IMR-90 (cell line): Measurements from ENCODE around the gene RHOT2. TPM values are rescaled to one million over a fixed set of nuclear protein-coding genes. Genes with fewer than 3 reads are reported as not detected.

Experiments used
- ATAC-seq: fragments of 200-7000 bp; cut with Tn5 transposase; 2 replicates; pipeline ENCODE4 v1.9.1; 2020; ENCODE audit warnings: low read depth, mild to moderate bottlenecking, moderate library complexity
- BruUV-seq: library from RNA; stranded (reverse); fragments of 400-500 nt; replicated peaks from 2 replicates; lab custom pipeline; 2021; lab: Mats Ljungman, UMichigan
- CTCF ChIA-PET: fragments of 300-600 bp; formaldehyde crosslinking; extraction: SDS; loops from one replicate; lab custom pipeline; 2021; ENCODE audit warnings: antibody characterized with exemption; lab: Yijun Ruan, JAX
- POLR2A ChIA-PET: fragments of 300-600 bp; sonication (Branson Sonifier 250); formaldehyde crosslinking; loops from one replicate; lab custom pipeline; 2022; ENCODE audit warnings: antibody characterized with exemption; ENCODE audit not compliant: unreplicated experiment; lab: Charles Lee
- DNase-seq: peaks from one replicate; pipeline ENCODE4 v3.0.0; 2013
- H2AFZ ChIP-seq: replicated peaks from 2 replicates; pipeline ENCODE3; 2013; ENCODE audit warnings: low read length, mild to moderate bottlenecking; ENCODE audit not compliant: poor library complexity
- H2AK5ac ChIP-seq: 2 replicates; pipeline ENCODE4 v1.6.1; 2013; ENCODE audit warnings: low read depth, low read length, inconsistent platforms
- H2AK9ac ChIP-seq: replicated peaks from 2 replicates; pipeline ENCODE3; 2013; ENCODE audit warnings: mild to moderate bottlenecking, low read depth, low read length, moderate library complexity; ENCODE audit not compliant: poor library complexity
- H2BK120ac ChIP-seq: 2 replicates; pipeline ENCODE4 v1.6.1; 2013; ENCODE audit warnings: low read depth, low read length, inconsistent platforms
- H2BK15ac ChIP-seq: 3 replicates; pipeline ENCODE4 v1.6.1; 2013; ENCODE audit warnings: low read depth, low read length, inconsistent platforms
- H2BK20ac ChIP-seq: 2 replicates; pipeline ENCODE4 v1.6.1; 2013; ENCODE audit warnings: low read depth, mild to moderate bottlenecking, inconsistent platforms, low read length, moderate library complexity
- H2BK5ac ChIP-seq: 2 replicates; pipeline ENCODE4 v1.6.1; 2013; ENCODE audit warnings: mild to moderate bottlenecking, low read depth, low read length, inconsistent platforms; ENCODE audit not compliant: poor library complexity, severe bottlenecking
- H3K14ac ChIP-seq: replicated peaks from 2 replicates; pipeline ENCODE4 v1.6.1; 2013; ENCODE audit warnings: low read depth, low read length, inconsistent platforms
- H3K18ac ChIP-seq: 2 replicates; pipeline ENCODE4 v1.6.1; 2013; ENCODE audit warnings: low read depth, low read length, control low read depth
- H3K23ac ChIP-seq: 2 replicates; pipeline ENCODE4 v1.6.1; 2013; ENCODE audit warnings: low read depth, low read length, inconsistent platforms
- H3K27ac ChIP-seq: 2 replicates; pipeline ENCODE4 v1.5.1; 2013; ENCODE audit warnings: mild to moderate bottlenecking, control low read depth, low read length; ENCODE audit not compliant: insufficient read depth
- H3K27me3 ChIP-seq: 2 replicates; pipeline ENCODE4 v1.6.1; 2013; ENCODE audit warnings: low read length; ENCODE audit not compliant: control insufficient read depth, insufficient read depth
- H3K36me3 ChIP-seq: 2 replicates; pipeline ENCODE4 v1.6.1; 2013; ENCODE audit warnings: low read length, mixed read lengths; ENCODE audit not compliant: control insufficient read depth, insufficient read depth
- H3K4ac ChIP-seq: 2 replicates; pipeline ENCODE4 v1.6.1; 2013; ENCODE audit warnings: low read depth, low read length, inconsistent platforms
- H3K4me1 ChIP-seq: 2 replicates; pipeline ENCODE4 v1.6.1; 2013; ENCODE audit warnings: low read length, mixed read lengths; ENCODE audit not compliant: control insufficient read depth, insufficient read depth
- H3K4me2 ChIP-seq: 2 replicates; pipeline ENCODE4 v1.6.1; 2013; ENCODE audit warnings: low read depth, mild to moderate bottlenecking, control low read depth, low read length, moderate library complexity
- H3K4me3 ChIP-seq: 2 replicates; pipeline ENCODE4 v1.5.1; 2013; ENCODE audit warnings: low read depth, mild to moderate bottlenecking, control low read depth, low read length, moderate library complexity; ENCODE audit not compliant: insufficient read depth
- H3K56ac ChIP-seq: 2 replicates; pipeline ENCODE4 v1.6.1; 2013; ENCODE audit warnings: low read length, inconsistent platforms; ENCODE audit not compliant: insufficient read depth; ENCODE audit errors: extremely low read depth
- H3K79me1 ChIP-seq, 2 experiments: 2 replicates each; pipeline ENCODE4 v1.6.1; 2013; ENCODE audit warnings: low read length in 2 of 2, inconsistent platforms in 1 of 2, low read depth in 1 of 2
- H3K9ac ChIP-seq: 2 replicates; pipeline ENCODE4 v1.6.1; 2013; ENCODE audit warnings: low read depth, low read length, control low read depth
- H3K9me1 ChIP-seq: 2 replicates; pipeline ENCODE4 v1.6.1; 2013; ENCODE audit warnings: low read length, inconsistent platforms; ENCODE audit not compliant: insufficient read depth
- H3K9me3 ChIP-seq: 2 replicates; pipeline ENCODE4 v1.6.1; 2013; ENCODE audit warnings: low read length; ENCODE audit not compliant: control insufficient read depth, insufficient read depth
- H4K20me1 ChIP-seq: 2 replicates; pipeline ENCODE4 v1.6.1; 2013; ENCODE audit warnings: low read length, inconsistent platforms; ENCODE audit not compliant: insufficient read depth
- H4K5ac ChIP-seq: 2 replicates; pipeline ENCODE4 v1.6.1; 2013; ENCODE audit warnings: mild to moderate bottlenecking, low read depth, low read length, control low read depth
- H4K8ac ChIP-seq, 2 experiments: 2 replicates each; pipeline ENCODE4 v1.6.1; 2013; ENCODE audit warnings: low read depth in 2 of 2, low read length in 2 of 2, control low read depth in 1 of 2, inconsistent platforms in 1 of 2
- H4K91ac ChIP-seq: 2 replicates; pipeline ENCODE4 v1.6.1; 2013; ENCODE audit warnings: low read depth, low read length, inconsistent platforms; ENCODE audit not compliant: insufficient read depth
- MAFK ChIP-seq: IDR thresholded peaks from 2 replicates; pipeline ENCODE4 v1.6.1; 2012; ENCODE audit warnings: low read depth, low read length, improper control_type of control experiment
- MAZ ChIP-seq: IDR thresholded peaks from 2 replicates; pipeline ENCODE4 v1.6.1; 2012; ENCODE audit warnings: low read depth, mild to moderate bottlenecking, low read length, improper control_type of control experiment, moderate library complexity, borderline replicate concordance
- WGBS, 2 experiments: methylation state at CpG; one replicate each; pipeline versions ENCODE4 v1.1.5 to v1.1.7; 2013; ENCODE audit warnings: missing lambda C conversion rate in 2 of 2; ENCODE audit not compliant: insufficient read length in 1 of 2; ENCODE audit errors: extremely low coverage in 2 of 2; 5-methylcytosine and 5-hydroxymethylcytosine counted together
- dilution Hi-C: fragments of 300-500 bp; cut with HindIII; formaldehyde crosslinking; loops from one replicate; pipeline ENCODE4 v1.14.3; 2018; ENCODE audit warnings: low sequenced_read_pairs; ENCODE audit not compliant: unreplicated experiment
- in situ Hi-C: fragments of 300-500 bp; cut with MboI; formaldehyde crosslinking; loops from 3 replicates; pipeline ENCODE4 v1.14.3; 2019; ENCODE audit warnings: low sequenced_read_pairs, inconsistent platforms, mixed read lengths
- intact Hi-C: fragments of 100-400 bp; cut with micrococcal nuclease; formaldehyde crosslinking; loops from 2 replicates; pipeline ENCODE4 v1.10.0; 2022
- polyA plus RNA-seq, 3 experiments: library from polyadenylated mRNA; depleted of rRNA; stranded (reverse); fragments of >200 nt; gene quantifications; 2 replicates each; pipeline ENCODE4 v1.2.3, GENCODE V29; 2012; ENCODE audit warnings: low replicate concordance in 1 of 3
- total RNA-seq: library from RNA; depleted of rRNA; stranded (reverse); fragments of >200 nt; gene quantifications from 2 replicates; pipeline ENCODE4 v1.2.3, GENCODE V29; 2012

RHOT2 gene
- total and polyA plus RNA-seq, 2 of the 4 experiments (the other 2 are of a cell fraction): 20.3 to 181 TPM

DNA sequence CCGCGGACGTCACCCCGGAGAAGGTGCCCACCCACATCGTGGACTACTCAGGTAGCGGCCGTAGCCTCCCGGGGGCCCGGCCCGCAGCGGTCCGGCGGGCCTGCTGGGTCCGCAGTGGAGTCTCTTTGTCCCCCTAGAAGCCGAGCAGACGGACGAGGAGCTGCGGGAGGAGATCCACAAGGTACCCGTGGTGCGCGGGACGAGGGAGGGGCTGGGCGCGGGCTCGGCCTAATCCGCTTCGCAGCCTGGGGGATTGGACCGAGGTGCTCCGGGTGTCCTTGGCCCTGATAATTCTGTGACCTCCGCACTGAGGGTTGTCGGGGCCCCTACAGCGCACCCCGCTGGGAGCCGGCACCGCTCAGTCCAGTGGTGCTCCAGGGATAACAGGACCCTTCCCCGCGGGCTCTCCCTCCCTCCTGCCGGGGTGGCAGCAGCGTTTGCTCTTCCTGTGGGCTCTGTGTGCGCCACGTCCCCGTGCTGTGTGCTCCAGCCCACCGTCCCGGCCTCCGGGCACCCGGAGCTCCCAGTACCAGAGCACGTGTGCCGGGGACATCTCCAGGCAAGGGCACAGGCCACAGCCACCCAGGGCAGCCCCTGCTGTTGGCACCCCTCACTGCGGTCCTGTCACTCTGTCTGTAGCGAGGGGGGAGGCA is 713 bp downstream of the RHOT2 start:
- Histone ChIP-seq H2BK15ac (no peak overlapping the region), H3K4me2 (peak overlapping the region; percentile 93), H3K14ac (peak overlapping the region; percentile 71; the same call in 1 of the 2 replicates), H3K4ac (peak overlapping the region; percentile 87), H4K91ac (peak overlapping the region; percentile 71; the same call in 1 of the 2 replicates), H2AFZ (peak overlapping the region; percentile 97), H4K8ac (peak overlapping the region in 1 of 2 experiments; percentile 66; a peak in 2 of 4 replicates), H3K18ac (no peak overlapping the region), H3K27me3 (no peaks in the 10 kb centered on the region), H3K4me1 (peaks cover 6% of the 10 kb centered on the region), H3K27ac (peak overlapping the region; percentile 69), H4K5ac (no peak overlapping the region), H3K23ac (peak overlapping the region; percentile 38; the same call in 1 of the 2 replicates), H2BK20ac (no peak overlapping the region), H2AK5ac (peak overlapping the region; percentile 81), H3K9me3 (no peaks in the 10 kb centered on the region), H3K56ac (no peak overlapping the region), H3K9ac (peak overlapping the region; percentile 76), H2BK120ac (no peak overlapping the region), H3K4me3 (peak overlapping the region; percentile 68), H2AK9ac (peak overlapping the region; percentile 100), H2BK5ac (peak overlapping the region; percentile 56), H3K36me3 (peaks cover 41% of the 10 kb centered on the region), H3K9me1 (peaks cover 6% of the 10 kb centered on the region), H3K79me1 (peaks cover 0 to 28% of the 10 kb centered on the region in 2 experiments; a peak in 1 of 4 replicates), H4K20me1 (peaks cover 13% of the 10 kb centered on the region)
- no peak for TF ChIP-seq MAFK
- TF ChIP-seq MAZ: peak; percentile 21; the same call in 1 of the 2 replicates
- in situ Hi-C loops: no loop called here
- POLR2A ChIA-PET: no interaction called here
- no peak for DNase-seq
- WGBS, 2 experiments: 14% methylated on average over 28 of the region's 50 CpGs; no CpG with 5 or more reads in 1 of the 2 experiments
- intact Hi-C loops: no loop called here
- CTCF ChIA-PET: no interaction called here
- BruUV-seq: no TSS peak
- ATAC-seq: peak; percentile 19
- dilution Hi-C loops: no loop called here
